SH-SY5Y (cell line): Measurements from ENCODE around the gene INHBE.

ENCODE experiments used
- GATA2 ChIP-seq: IDR thresholded peaks from 2 replicates; pipeline ENCODE4 v1.6.1; 2011; ENCODE audit warnings: mild to moderate bottlenecking, low read depth, low read length
- GATA3 ChIP-seq: IDR thresholded peaks from 2 replicates; pipeline ENCODE4 v1.6.1; 2011; ENCODE audit warnings: low read depth, mild to moderate bottlenecking, low read length, moderate library complexity

DNA sequence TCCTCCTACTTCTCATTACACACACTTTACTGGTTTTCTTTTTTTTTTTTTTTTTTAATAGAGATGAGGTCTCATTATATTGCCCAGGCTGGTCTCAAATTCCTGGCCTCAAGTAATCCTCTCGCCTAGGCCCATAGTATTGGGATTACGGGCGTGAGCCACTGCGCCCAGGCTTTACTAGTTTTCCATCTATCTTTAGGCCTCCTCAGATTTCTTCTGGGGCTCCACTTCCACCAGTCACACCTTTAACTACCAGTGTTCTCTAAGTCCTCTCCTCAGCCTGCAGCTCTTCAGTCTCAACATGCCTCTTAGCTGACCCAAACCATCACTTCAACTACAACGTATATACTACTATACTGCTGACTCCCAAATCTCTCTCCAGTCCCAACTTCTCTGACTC is 34.6 kb upstream of the INHBE start:
- TF ChIP-seq GATA2 (no peak), GATA3 (no peak)
